Endothelial cell of umbilical vein (primary cell): ENCODE measurements around the gene CUEDC1. TPM values are rescaled to one million over a fixed set of nuclear protein-coding genes. Genes with fewer than 3 reads are reported as not detected.

Experiments
- BruUV-seq: library from RNA; stranded (reverse); fragments of 400-500 nt; replicated peaks from 2 replicates; lab custom pipeline; 2021; lab: Mats Ljungman, UMichigan
- CTCF ChIA-PET: fragments of 300-600, 350-600 bp; sonication (Branson Sonifier 250); formaldehyde crosslinking; loops from one replicate; lab custom pipeline; 2021; ENCODE audit warnings: antibody characterized with exemption, inconsistent platforms; lab: Charles Lee
- POLR2A ChIA-PET: fragments of 300-600, 350-600 bp; sonication (Branson Sonifier 250); formaldehyde crosslinking; loops from one replicate; lab custom pipeline; 2021; ENCODE audit warnings: antibody characterized with exemption, inconsistent platforms; lab: Charles Lee
- DNase-seq: peaks from one replicate; pipeline ENCODE4 v3.0.0-alpha.2; 2011; ENCODE audit warnings: low read depth, low spot score
- FAIRE-seq: peaks from 2 replicates; lab custom pipeline; 2011; peaks lifted over from hg19 to GRCh38; lab: Jason Lieb, UNC
- H2AFZ ChIP-seq: 2 replicates; pipeline ENCODE4 v1.6.0; 2012; ENCODE audit warnings: low read depth, low read length, control low read depth, inconsistent platforms
- H3K27ac ChIP-seq: 2 replicates; pipeline ENCODE4 v1.5.1; 2011; ENCODE audit warnings: low read depth, mild to moderate bottlenecking, control low read depth, low read length, moderate library complexity; ENCODE audit not compliant: insufficient read depth
- H3K27me3 ChIP-seq, 2 experiments: 2 replicates each; pipeline versions ENCODE4 v1.6.0 to v1.6.1; 2011; ENCODE audit warnings: low read length in 2 of 2, mixed read lengths in 1 of 2; ENCODE audit not compliant: control insufficient read depth in 2 of 2, insufficient read depth in 2 of 2
- H3K36me3 ChIP-seq, 2 experiments: 2 replicates in 1 of 2; 3 replicates in 1 of 2; pipeline ENCODE4 v1.5.1; 2011; ENCODE audit warnings: low read length in 2 of 2, mild to moderate bottlenecking in 1 of 2, moderate library complexity in 1 of 2; ENCODE audit not compliant: control insufficient read depth in 2 of 2, insufficient read depth in 2 of 2; ENCODE audit errors: extremely low read depth in 1 of 2
- H3K4me1 ChIP-seq: 3 replicates; pipeline ENCODE4 v1.5.1; 2011; ENCODE audit warnings: mild to moderate bottlenecking, low read length; ENCODE audit not compliant: control insufficient read depth, insufficient read depth; ENCODE audit errors: extremely low read depth
- H3K4me2 ChIP-seq: 2 replicates; pipeline ENCODE4 v1.6.1; 2011; ENCODE audit warnings: low read length, control low read depth, mixed read lengths; ENCODE audit not compliant: insufficient read depth
- H3K4me3 ChIP-seq, 3 experiments: fragments of 200-600 bp in 1 of 3; sonication (generic), shearing (Covaris generic) in 1 of 3; replicated peaks in 1 of 3; 2 replicates each; pipeline ENCODE4 v1.5.1; 2011 to 2016; ENCODE audit warnings: control low read depth in 3 of 3, low read length in 3 of 3, mild to moderate bottlenecking in 2 of 3, inconsistent platforms in 1 of 3, low read depth in 1 of 3, moderate library complexity in 1 of 3; ENCODE audit not compliant: insufficient read depth in 1 of 3
- H3K79me2 ChIP-seq: 2 replicates; pipeline ENCODE4 v1.6.0; 2012; ENCODE audit warnings: low read length, inconsistent platforms; ENCODE audit not compliant: control insufficient read depth, insufficient read depth
- H3K9ac ChIP-seq: replicated peaks from 2 replicates; pipeline ENCODE3; 2011; ENCODE audit warnings: low read length, control low read depth; ENCODE audit not compliant: insufficient read depth; ENCODE audit errors: extremely low read depth
- H3K9me1 ChIP-seq: replicated peaks from 3 replicates; pipeline ENCODE4 v1.6.0; 2011; ENCODE audit warnings: mild to moderate bottlenecking, low read length; ENCODE audit not compliant: control insufficient read depth, insufficient read depth; ENCODE audit errors: extremely low read depth
- H3K9me3 ChIP-seq: replicated peaks from 2 replicates; pipeline ENCODE4 v1.5.1; 2012; ENCODE audit warnings: low read length, inconsistent platforms; ENCODE audit not compliant: control insufficient read depth, insufficient read depth
- H4K20me1 ChIP-seq: replicated peaks from 2 replicates; pipeline ENCODE3; 2011; ENCODE audit warnings: mild to moderate bottlenecking, low read length; ENCODE audit not compliant: control insufficient read depth, insufficient read depth; ENCODE audit errors: extremely low read depth
- CTCF ChIP-seq, 2 donors: IDR thresholded peaks; 1 replicate in 1 of 2; 2 replicates in 1 of 2; pipeline ENCODE4 v1.5.1; 2011; ENCODE audit warnings: low read length in 2 of 2, mild to moderate bottlenecking in 2 of 2, moderate library complexity in 2 of 2, control low read depth in 1 of 2, inconsistent platforms in 1 of 2, low read depth in 1 of 2; ENCODE audit not compliant: insufficient read depth in 1 of 2; ENCODE audit errors: extremely low read depth in 1 of 2
- EZH2 ChIP-seq: IDR thresholded peaks from 2 replicates; pipeline ENCODE4 v1.6.1; 2012; ENCODE audit warnings: borderline replicate concordance, low read depth, mild to moderate bottlenecking, moderate library complexity, low read length, inconsistent platforms; ENCODE audit not compliant: severe bottlenecking
- FOS ChIP-seq: IDR thresholded peaks from 2 replicates; pipeline ENCODE4 v1.6.1; 2011; ENCODE audit warnings: mild to moderate bottlenecking, low read length, moderate library complexity, borderline replicate concordance; ENCODE audit not compliant: insufficient read depth
- GATA2 ChIP-seq: IDR thresholded peaks from 2 replicates; pipeline ENCODE4 v1.7.0; 2011; ENCODE audit warnings: low read depth, mild to moderate bottlenecking, moderate library complexity, mixed read lengths, low read length; ENCODE audit not compliant: insufficient read length, insufficient read depth
- JUN ChIP-seq: IDR thresholded peaks from 2 replicates; pipeline ENCODE4 v1.6.1; 2011; ENCODE audit warnings: borderline replicate concordance, low read depth; ENCODE audit not compliant: insufficient read length, insufficient read depth
- MYC ChIP-seq: IDR thresholded peaks from one replicate; pipeline ENCODE4 v1.6.1; 2011; ENCODE audit warnings: mild to moderate bottlenecking, low read depth, low read length
- POLR2A ChIP-seq: IDR thresholded peaks from 2 replicates; pipeline ENCODE4 v1.6.1; 2012; ENCODE audit warnings: low read depth, mild to moderate bottlenecking, control low read depth, low read length
- POLR2AphosphoS5 ChIP-seq: IDR thresholded peaks from 2 replicates; pipeline ENCODE4 v1.6.1; 2012; ENCODE audit warnings: low read depth, mild to moderate bottlenecking, control low read depth, low read length, moderate library complexity; ENCODE audit not compliant: insufficient read depth
- dilution Hi-C: fragments of 300-500 bp; cut with MboI; formaldehyde crosslinking; loops from one replicate; pipeline ENCODE4 v1.15.0; 2019; ENCODE audit warnings: low sequenced_read_pairs; ENCODE audit not compliant: extremely low pct_ligation_motif_present
- intact Hi-C: fragments of 100-400 bp; cut with micrococcal nuclease; formaldehyde crosslinking; loops from one replicate; pipeline ENCODE4 v1.10.0; 2022
- polyA plus RNA-seq, 4 experiments: library from polyadenylated mRNA; depleted of rRNA in 3 of 4; stranded (reverse) in 3 of 4; unstranded in 1 of 4; fragments of >200 nt; gene quantifications; 2 replicates each; pipeline versions ENCODE4 v1.2.1 to v1.2.3, GENCODE V29; 2011 to 2012; ENCODE audit warnings: missing spikeins in 1 of 4
- total RNA-seq: library from RNA; stranded (reverse); gene quantifications from 2 replicates; pipeline ENCODE4 v1.2.3, GENCODE V29; 2021
- TF ChIP-seq, protein P1 (sequence below): IDR thresholded peaks from 2 replicates; pipeline ENCODE4 v1.6.1; 2011; ENCODE audit not compliant: insufficient read depth, insufficient read length

Gene CUEDC1
- total and polyA plus RNA-seq, 2 donors (not counting 3 experiments of a cell fraction or from before 2014, with no cell fraction given), result 15.8 to 27.7 TPM

- TF ChIP-seq MYC (no peak), POLR2A (no peak), EZH2 (no peak), JUN (no peak), GATA2 (no peak), FOS (no peak), POLR2AphosphoS5 (no peak), CTCF (IDR thresholded peaks at IDR 0.05; ENCODE audit: extremely low read depth in 1 of 2, insufficient read depth in 1 of 2, low read depth in 1 of 2, low read length in 2 of 2) (no peak)
- TF ChIP-seq, protein P1, sequence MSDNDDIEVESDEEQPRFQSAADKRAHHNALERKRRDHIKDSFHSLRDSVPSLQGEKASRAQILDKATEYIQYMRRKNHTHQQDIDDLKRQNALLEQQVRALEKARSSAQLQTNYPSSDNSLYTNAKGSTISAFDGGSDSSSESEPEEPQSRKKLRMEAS, result no peak
- no peaks in the 10 kb centered on the region for H4K20me1 ChIP-seq
- H3K79me2 ChIP-seq, result no peaks in the 10 kb centered on the region
- POLR2A ChIA-PET, result no interaction called here
- CTCF ChIA-PET, result interaction anchor here (1.5 kb wide), 1 partner anchor 10 kb away, joined by 5 read pairs; no protein-coding TSS in a partner anchor
- dilution Hi-C loops, result no loop called here
- no peaks in the 10 kb centered on the region for H3K27me3 ChIP-seq
- H3K4me2 ChIP-seq, result no peak overlapping the region
- no peak overlapping the region for H3K4me3 ChIP-seq
- no peaks in the 10 kb centered on the region for H3K9me1 ChIP-seq
- no peaks in the 10 kb centered on the region for H3K36me3 ChIP-seq
- no peaks in the 10 kb centered on the region for H3K9me3 ChIP-seq
- no peak overlapping the region for H3K9ac ChIP-seq
- H3K4me1 ChIP-seq, result peaks cover 16% of the 10 kb centered on the region
- FAIRE-seq (no peak), DNase-seq (no peak)
- intact Hi-C loops, result no loop called here
- H2AFZ ChIP-seq, result no peak overlapping the region
- H3K27ac ChIP-seq, result no peak overlapping the region
- BruUV-seq, result no TSS peak
Measured at GRCh38 chr17:57916925-57917858, 38.0 kb downstream of the CUEDC1 start.
